Astrocyte (in vitro differentiated cells and primary cell): ENCODE results near the gene SERPINA9. TPM values are rescaled to one million over a fixed set of nuclear protein-coding genes. Genes with fewer than 3 reads are reported as not detected.

Experiments used
- DNase-seq: peaks from one replicate; pipeline ENCODE4 v3.0.0-alpha.2; 2010; ENCODE audit warnings: low read depth
- FAIRE-seq: peaks from 2 replicates; lab custom pipeline; 2011; peaks lifted over from hg19 to GRCh38; lab: Jason Lieb, UNC
- H2AFZ ChIP-seq: 2 replicates; pipeline ENCODE4 v1.6.0; 2012; ENCODE audit warnings: low read depth, low read length, inconsistent platforms
- H3K27ac ChIP-seq: 2 replicates; pipeline ENCODE4 v1.5.1; 2011; ENCODE audit warnings: low read depth, low read length, inconsistent platforms
- H3K27me3 ChIP-seq: 2 replicates; pipeline ENCODE4 v1.6.0; 2011; ENCODE audit warnings: low read length, inconsistent platforms; ENCODE audit not compliant: insufficient read depth
- H3K36me3 ChIP-seq: 2 replicates; pipeline ENCODE4 v1.5.1; 2011; ENCODE audit warnings: low read length, inconsistent platforms; ENCODE audit not compliant: insufficient read depth
- H3K4me1 ChIP-seq: 2 replicates; pipeline ENCODE4 v1.5.1; 2011; ENCODE audit warnings: low read length, inconsistent platforms; ENCODE audit not compliant: insufficient read depth
- H3K4me2 ChIP-seq: 2 replicates; pipeline ENCODE4 v1.6.0; 2012; ENCODE audit warnings: low read length, inconsistent platforms
- H3K4me3 ChIP-seq: 2 replicates; pipeline ENCODE4 v1.5.1; 2011; ENCODE audit warnings: low read depth, mild to moderate bottlenecking, low read length, inconsistent platforms; ENCODE audit not compliant: insufficient read depth
- H3K79me2 ChIP-seq: 2 replicates; pipeline ENCODE4 v1.6.0; 2012; ENCODE audit warnings: mild to moderate bottlenecking, low read length, inconsistent platforms; ENCODE audit not compliant: insufficient read depth
- H3K9ac ChIP-seq: 2 replicates; pipeline ENCODE4 v1.6.0; 2012; ENCODE audit warnings: mild to moderate bottlenecking, low read length, inconsistent platforms
- H3K9me3 ChIP-seq: 2 replicates; pipeline ENCODE4 v1.5.1; 2012; ENCODE audit warnings: low read depth, mild to moderate bottlenecking, low read length, inconsistent platforms; ENCODE audit not compliant: insufficient read depth
- H4K20me1 ChIP-seq: 2 replicates; pipeline ENCODE4 v1.6.0; 2012; ENCODE audit warnings: low read length, inconsistent platforms; ENCODE audit not compliant: insufficient read depth
- H3K27ac Mint-ChIP-seq: one replicate; pipeline ENCODE4 v1.8.0; 2021; ENCODE audit warnings: mild to moderate bottlenecking, mixed read lengths; ENCODE audit not compliant: unreplicated experiment
- H3K27me3 Mint-ChIP-seq: one replicate; pipeline ENCODE4 v1.8.0; 2021; ENCODE audit warnings: low read depth, mixed read lengths; ENCODE audit not compliant: unreplicated experiment
- H3K36me3 Mint-ChIP-seq: one replicate; pipeline ENCODE4 v1.8.0; 2021; ENCODE audit warnings: low read depth, mixed read lengths; ENCODE audit not compliant: unreplicated experiment
- H3K4me1 Mint-ChIP-seq: one replicate; pipeline ENCODE4 v1.8.0; 2021; ENCODE audit warnings: low read depth, mixed read lengths; ENCODE audit not compliant: unreplicated experiment
- H3K4me3 Mint-ChIP-seq: one replicate; pipeline ENCODE4 v1.8.0; 2021; ENCODE audit warnings: mild to moderate bottlenecking, moderate library complexity, mixed read lengths; ENCODE audit not compliant: unreplicated experiment
- H3K9me3 Mint-ChIP-seq: one replicate; pipeline ENCODE4 v1.8.0; 2021; ENCODE audit warnings: mild to moderate bottlenecking, mixed read lengths; ENCODE audit not compliant: unreplicated experiment
- EZH2 ChIP-seq: IDR thresholded peaks from 2 replicates; pipeline ENCODE4 v1.6.1; 2012; ENCODE audit warnings: mild to moderate bottlenecking, low read length, inconsistent platforms; ENCODE audit not compliant: insufficient read depth
- total RNA-seq: library from RNA; stranded (reverse); gene quantifications from 2 replicates; pipeline ENCODE4 v1.2.1, GENCODE V29; 2021
- TF ChIP-seq, protein P1 (sequence below): IDR thresholded peaks from 2 replicates; pipeline ENCODE4 v1.5.1; 2011; ENCODE audit warnings: low read depth, mild to moderate bottlenecking, inconsistent platforms, low read length, moderate library complexity; ENCODE audit not compliant: insufficient read depth

The SERPINA9 gene
- total RNA-seq, 1 donor from 2014 or later: not detected

DNA sequence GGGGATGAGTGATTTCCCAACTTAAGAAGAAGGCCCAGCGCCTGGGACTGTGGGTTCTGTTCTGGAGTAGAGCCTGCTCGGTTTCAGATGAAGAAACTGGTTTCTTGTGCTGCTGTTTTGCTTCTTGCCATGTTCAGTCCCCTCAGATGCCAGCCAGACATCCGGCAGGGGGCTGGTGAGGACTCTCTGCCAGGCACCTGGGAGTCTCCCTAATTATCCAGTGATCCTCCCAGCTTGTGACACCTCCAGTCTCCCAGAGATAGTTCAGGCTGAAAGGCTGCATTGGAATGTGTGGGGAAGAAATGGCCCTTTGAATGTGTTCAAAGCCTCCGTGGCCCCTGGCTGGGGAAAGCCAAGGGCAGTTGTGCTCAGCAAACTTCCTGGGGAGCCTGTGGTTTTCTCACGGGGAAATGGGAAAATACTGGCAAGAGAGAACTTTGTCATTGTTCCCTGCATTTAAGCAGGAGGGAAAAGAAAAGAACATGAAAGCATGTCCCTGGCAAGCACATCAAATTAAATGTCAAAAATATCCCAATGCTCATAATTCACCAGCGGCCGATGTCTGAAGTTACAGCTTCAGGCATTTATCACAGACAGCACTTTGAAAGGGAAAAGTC, 41.8 kb upstream of the SERPINA9 start:
- Histone ChIP-seq H3K9me3 (peaks cover 5% of the 10 kb centered on the region), H3K9ac (no peak overlapping the region), H3K27ac (no peak overlapping the region), H3K27me3 (peaks cover 9% of the 10 kb centered on the region), H3K36me3 (no peaks in the 10 kb centered on the region), H3K4me3 (no peak overlapping the region), H4K20me1 (no peaks in the 10 kb centered on the region), H3K4me2 (no peak overlapping the region), H3K4me1 (no peaks in the 10 kb centered on the region), H2AFZ (no peak overlapping the region), H3K79me2 (no peaks in the 10 kb centered on the region)
- no peak for TF ChIP-seq EZH2
- TF ChIP-seq, protein P1, sequence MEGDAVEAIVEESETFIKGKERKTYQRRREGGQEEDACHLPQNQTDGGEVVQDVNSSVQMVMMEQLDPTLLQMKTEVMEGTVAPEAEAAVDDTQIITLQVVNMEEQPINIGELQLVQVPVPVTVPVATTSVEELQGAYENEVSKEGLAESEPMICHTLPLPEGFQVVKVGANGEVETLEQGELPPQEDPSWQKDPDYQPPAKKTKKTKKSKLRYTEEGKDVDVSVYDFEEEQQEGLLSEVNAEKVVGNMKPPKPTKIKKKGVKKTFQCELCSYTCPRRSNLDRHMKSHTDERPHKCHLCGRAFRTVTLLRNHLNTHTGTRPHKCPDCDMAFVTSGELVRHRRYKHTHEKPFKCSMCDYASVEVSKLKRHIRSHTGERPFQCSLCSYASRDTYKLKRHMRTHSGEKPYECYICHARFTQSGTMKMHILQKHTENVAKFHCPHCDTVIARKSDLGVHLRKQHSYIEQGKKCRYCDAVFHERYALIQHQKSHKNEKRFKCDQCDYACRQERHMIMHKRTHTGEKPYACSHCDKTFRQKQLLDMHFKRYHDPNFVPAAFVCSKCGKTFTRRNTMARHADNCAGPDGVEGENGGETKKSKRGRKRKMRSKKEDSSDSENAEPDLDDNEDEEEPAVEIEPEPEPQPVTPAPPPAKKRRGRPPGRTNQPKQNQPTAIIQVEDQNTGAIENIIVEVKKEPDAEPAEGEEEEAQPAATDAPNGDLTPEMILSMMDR: no peak
- peak overlapping the region; percentile 34 for H3K27ac Mint-ChIP-seq
- FAIRE-seq (no peak), DNase-seq (no peak)
- no peak overlapping the region for H3K4me3 Mint-ChIP-seq
- peaks cover 35% of the 10 kb centered on the region for H3K27me3 Mint-ChIP-seq
- peaks cover 7% of the 10 kb centered on the region for H3K4me1 Mint-ChIP-seq
- peaks cover 3% of the 10 kb centered on the region for H3K9me3 Mint-ChIP-seq
- H3K36me3 Mint-ChIP-seq: no peaks in the 10 kb centered on the region

DNA sequence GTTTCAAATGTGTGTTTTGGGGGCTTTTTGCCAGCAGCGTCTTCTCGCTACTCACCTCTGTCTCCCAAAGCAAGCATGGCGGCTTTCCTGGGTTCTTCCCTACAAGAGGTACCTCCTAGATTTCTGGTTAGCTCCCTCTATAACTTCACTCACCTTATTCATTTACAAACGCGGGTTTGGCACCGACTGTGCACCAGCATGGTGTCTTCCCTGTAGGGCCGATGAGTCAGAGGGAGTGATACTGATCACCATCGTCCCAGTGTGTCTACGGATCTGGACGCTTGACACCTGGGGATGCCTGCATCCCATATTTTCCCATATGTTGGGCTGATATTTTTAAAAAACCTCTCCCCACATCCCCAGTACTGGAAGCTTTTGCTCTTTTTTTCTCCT, 41.2 kb upstream of the SERPINA9 start:
- no peak for TF ChIP-seq EZH2
- TF ChIP-seq, protein P1: no peak
- H3K27ac Mint-ChIP-seq: no peak overlapping the region
- H3K4me1 ChIP-seq: no peaks in the 10 kb centered on the region
- H3K9me3 Mint-ChIP-seq: peaks cover 3% of the 10 kb centered on the region
- FAIRE-seq (no peak), DNase-seq (no peak)
- H3K4me3 ChIP-seq: no peak overlapping the region
- H3K36me3 ChIP-seq: no peaks in the 10 kb centered on the region
- no peaks in the 10 kb centered on the region for H4K20me1 ChIP-seq
- no peaks in the 10 kb centered on the region for H3K36me3 Mint-ChIP-seq
- H3K4me1 Mint-ChIP-seq: peaks cover 7% of the 10 kb centered on the region
- H3K27me3 ChIP-seq: peaks cover 9% of the 10 kb centered on the region
- H3K9ac ChIP-seq: no peak overlapping the region
- peaks cover 5% of the 10 kb centered on the region for H3K9me3 ChIP-seq
- peaks cover 34% of the 10 kb centered on the region for H3K27me3 Mint-ChIP-seq
- no peak overlapping the region for H3K4me3 Mint-ChIP-seq
- H2AFZ ChIP-seq: no peak overlapping the region
- H3K27ac ChIP-seq: no peak overlapping the region
- H3K4me2 ChIP-seq: no peak overlapping the region
- H3K79me2 ChIP-seq: no peaks in the 10 kb centered on the region

DNA sequence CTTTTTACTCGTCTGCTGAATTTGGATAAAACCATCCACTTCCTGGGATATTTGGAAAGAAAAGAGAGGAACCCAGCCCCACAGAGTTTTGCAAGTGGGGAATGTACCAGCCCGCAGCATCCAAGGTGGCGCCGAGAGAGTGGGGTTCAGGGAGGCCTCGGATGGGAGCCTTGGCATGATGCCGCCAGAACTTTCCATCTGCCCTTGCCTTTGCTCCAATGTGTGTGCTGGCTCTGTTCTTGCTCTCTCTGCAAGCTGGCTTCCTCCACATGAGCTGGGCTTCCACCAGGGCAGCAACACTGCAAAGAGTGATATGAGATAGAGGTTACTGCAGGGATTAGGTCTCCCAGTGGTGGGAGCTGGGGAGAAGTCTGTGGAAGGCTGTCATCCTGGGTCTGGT, 39.9 kb upstream of the SERPINA9 start:
- H3K4me1 ChIP-seq: no peaks in the 10 kb centered on the region
- no peak overlapping the region for H3K27ac Mint-ChIP-seq
- peaks cover 5% of the 10 kb centered on the region for H3K9me3 ChIP-seq
- FAIRE-seq (no peak), DNase-seq (no peak)
- no peak overlapping the region for H3K4me3 Mint-ChIP-seq
- no peaks in the 10 kb centered on the region for H3K36me3 ChIP-seq
- no peaks in the 10 kb centered on the region for H4K20me1 ChIP-seq
- no peak for TF ChIP-seq EZH2
- TF ChIP-seq, protein P1: no peak
- no peak overlapping the region for H3K4me2 ChIP-seq
- no peaks in the 10 kb centered on the region for H3K9me3 Mint-ChIP-seq
- no peaks in the 10 kb centered on the region for H3K79me2 ChIP-seq
- H2AFZ ChIP-seq: no peak overlapping the region
- no peak overlapping the region for H3K27ac ChIP-seq
- H3K27me3 ChIP-seq: peaks cover 9% of the 10 kb centered on the region
- H3K27me3 Mint-ChIP-seq: peaks cover 28% of the 10 kb centered on the region
- no peak overlapping the region for H3K4me3 ChIP-seq
- H3K36me3 Mint-ChIP-seq: no peaks in the 10 kb centered on the region
- H3K9ac ChIP-seq: no peak overlapping the region
- H3K4me1 Mint-ChIP-seq: peaks cover 7% of the 10 kb centered on the region
